Activated CD4-positive, alpha-beta T cell treated with anti-CD3 and anti-CD28 coated beads, Interleukin-2, Interleukin-6, amounts not matched to agents 100 ng/mL and 50 ng/mL, durations not matched to agents 16 hours and 8 hours (primary cell): Measurements from ENCODE around the gene DIO3.
"Not testable (repeated sequence)": the region's sequence is repeated elsewhere in the genome, so short reads cannot be mapped to it uniquely, and the experiment has no call there.

Source experiments
- DNase-seq: peaks from one replicate; pipeline ENCODE4 v3.0.0-alpha.2; 2020

Gene DIO3

DNA sequence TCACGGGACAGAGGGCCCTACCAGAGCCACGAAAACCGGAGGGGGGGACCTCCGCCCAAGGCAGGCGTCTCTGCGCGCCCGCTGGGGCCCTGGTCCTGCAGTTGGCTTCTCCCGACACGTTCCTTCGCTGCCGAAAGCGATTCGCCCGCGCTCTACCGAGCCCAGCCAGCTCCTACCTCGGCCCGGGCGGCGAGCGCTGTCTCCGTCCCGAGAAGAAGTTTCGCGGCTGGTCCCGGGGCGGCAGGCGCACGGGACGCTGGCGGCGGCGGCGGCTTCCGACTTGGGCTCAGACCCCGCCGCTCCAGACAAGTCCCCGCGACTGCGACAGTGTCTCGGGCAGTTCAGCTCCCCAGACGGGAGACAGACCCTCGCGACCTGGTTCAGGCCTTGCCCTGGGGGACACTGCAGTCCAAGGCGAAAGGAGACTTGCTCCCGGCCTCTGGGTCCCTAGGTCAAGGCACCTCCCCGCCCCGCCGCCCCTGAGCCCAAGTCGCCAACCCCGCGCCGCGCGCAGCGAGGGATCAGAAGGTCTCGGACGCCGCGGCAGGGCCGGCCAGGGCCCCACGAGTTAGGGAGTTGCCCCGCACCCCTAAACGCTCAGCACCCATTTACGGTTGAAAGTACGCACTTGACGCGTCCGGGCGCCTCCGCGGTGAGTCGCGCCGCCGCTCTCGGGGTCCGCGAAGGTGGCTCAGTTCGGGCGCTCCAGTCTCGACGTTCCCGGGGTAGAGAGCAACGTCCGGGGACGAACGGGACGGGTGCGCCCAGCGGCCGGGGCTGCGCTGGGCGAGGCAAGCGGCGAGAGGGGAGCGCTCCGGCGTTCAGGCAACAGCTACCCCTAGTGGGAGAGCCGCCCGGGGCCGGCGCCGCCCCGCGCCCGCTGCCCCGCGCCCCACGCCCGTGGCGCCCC lies 1.4 kb upstream of the DIO3 start:
- DNase-seq: no peak

DNA sequence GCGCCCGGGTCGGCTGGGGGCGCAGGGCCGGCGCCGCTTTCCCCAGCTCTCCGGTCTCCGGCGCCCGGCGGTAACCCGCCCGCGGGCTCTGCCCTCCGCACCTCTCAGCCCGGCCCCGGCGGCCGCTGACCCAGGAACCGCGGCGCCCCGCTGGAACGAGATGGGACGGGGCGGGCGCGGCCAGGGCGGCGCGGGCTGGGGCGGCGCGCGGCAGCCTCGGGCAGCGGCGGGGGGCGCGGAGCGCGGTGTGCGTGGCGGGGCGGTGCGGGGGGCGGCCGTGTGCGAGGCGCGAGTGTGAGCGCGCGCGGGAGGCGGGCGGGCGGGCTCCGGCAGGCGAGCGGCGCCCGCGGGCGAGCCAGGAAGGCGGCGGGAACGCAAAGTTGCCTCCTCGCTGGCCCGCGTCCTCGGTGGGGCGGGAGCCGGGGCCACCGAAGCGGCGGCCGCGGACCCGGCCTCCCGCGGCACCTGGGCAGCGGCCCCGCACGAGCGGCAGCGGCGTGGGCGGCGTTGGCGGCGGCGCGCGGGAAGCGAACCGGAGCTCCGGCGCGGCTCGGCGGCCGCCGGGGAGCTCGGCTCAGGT lies 671 bp upstream of the DIO3 start:
- no peak for DNase-seq

DNA sequence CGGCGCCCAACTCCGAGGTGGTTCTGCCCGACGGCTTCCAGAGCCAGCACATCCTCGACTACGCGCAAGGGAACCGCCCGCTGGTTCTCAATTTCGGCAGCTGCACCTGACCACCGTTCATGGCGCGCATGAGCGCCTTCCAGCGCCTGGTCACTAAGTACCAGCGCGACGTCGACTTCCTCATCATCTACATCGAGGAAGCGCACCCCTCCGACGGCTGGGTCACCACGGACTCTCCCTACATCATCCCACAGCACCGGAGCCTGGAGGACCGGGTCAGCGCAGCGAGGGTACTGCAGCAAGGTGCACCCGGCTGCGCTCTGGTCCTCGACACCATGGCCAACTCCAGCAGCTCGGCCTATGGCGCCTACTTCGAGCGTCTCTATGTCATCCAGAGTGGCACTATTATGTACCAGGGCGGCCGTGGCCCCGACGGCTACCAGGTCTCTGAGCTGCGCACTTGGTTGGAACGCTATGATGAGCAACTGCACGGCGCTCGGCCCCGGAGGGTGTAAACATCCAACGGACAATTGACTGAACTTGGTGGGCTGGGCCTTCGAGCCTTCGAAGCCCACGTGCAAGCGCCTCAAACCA lies 699 bp downstream of the DIO3 start:
- no peak for DNase-seq

DNA sequence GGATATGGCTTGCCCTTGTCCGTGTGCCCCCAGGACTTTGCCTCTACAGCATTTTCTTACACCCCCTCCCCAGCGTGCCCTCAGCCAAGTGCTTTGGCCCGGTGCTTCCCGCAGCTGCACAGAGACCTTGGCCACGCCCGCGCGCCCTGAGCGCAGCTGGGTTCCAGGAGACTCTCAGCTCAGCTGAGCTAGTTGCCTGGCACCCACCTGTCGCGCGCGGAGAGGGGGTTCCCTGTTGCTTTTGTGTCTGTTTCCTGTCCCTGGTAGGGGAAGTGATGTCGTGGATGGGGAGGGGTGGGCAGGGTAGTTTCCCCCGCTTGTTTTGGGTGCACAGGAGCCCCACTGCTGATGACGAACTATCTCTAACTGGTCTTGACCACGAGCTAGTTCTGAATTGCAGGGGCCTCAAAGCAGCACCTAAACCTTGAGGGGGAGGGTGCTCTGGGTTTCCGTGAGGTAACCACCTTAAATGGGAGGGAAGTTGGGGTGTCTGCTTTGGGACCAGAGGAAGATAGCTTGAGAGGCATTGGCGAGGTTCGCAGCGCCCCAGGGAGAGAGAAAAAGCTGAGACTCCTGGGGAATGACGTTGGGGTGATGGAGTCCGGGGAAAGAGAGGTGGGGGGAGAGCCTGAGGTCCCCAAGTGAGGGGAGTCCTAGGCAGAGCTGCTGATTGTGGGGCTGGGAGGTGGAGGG lies 1.5 kb downstream of the DIO3 start:
- no peak for DNase-seq

DNA sequence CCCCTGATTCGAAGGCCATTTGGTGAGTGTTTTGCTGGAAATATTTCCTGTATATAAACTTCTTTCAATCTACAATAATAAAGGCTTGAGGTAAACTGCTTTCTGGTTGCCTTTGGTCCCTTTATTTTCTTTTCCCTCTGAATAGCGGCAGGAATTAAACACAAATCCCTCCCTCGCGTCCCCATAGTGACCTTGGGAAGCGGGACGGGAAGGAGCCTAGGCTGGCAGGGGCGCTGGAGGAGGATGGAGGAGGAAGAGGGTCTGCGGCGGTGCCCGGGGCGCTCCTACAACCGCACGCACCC lies 2.0 kb downstream of the DIO3 start:
- no peak for DNase-seq

DNA sequence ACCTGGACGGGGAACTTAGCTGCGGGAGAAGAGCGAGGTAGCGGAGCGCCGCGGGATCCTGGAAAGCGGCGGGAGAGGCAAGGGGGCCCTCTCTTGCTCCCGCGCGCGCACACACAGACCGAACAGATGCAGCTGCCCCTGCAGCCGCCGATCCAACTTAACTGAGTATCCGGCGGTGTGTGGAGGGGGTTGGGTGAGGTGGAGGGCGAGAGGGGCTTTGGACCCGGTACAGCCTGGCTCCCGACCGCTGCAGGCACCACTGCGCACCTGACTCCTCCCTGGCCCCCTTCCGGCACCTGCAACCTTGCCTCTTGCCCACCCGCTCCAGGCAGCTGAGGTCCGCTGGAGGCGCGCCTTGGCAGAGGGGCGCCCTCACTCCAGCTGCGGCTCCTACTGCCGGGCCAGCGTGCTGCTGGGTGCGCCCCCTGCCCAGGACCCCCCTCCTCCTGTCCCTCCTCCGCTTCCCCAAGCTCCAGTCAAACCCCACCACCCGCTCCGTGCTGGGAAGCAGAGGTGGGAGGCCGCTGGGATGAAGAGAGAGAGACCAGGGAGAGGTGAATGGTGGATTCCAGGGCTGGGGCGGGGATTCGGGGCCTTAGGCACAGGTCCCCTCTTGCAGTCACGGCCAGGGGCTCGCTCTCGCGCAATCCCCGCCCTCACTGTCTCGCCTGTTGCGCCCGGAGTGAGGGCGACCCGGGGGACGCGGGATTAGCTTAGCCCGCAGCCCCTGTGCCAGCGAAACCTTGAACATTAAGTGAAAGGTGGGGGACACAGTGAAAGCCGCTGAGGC lies 2.6 kb downstream of the DIO3 start:
- DNase-seq: no peak

DNA sequence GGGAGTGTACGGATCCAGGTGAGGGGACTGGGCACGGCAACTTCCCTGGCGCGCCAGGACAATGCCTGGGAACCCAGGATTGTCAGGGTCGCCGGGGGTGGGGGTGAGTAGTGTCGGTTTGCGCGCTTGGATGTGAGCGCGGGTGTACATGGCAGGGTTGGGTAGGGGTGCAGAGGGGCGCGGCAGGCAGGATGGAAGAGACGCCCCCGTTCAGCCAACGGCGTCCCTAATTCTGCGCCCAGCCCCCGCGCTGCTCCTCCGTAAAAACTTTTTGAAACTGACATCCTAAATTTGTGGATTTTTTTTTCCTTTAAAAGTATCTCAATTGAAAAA lies 3.1 kb downstream of the DIO3 start:
- DNase-seq: no peak

DNA sequence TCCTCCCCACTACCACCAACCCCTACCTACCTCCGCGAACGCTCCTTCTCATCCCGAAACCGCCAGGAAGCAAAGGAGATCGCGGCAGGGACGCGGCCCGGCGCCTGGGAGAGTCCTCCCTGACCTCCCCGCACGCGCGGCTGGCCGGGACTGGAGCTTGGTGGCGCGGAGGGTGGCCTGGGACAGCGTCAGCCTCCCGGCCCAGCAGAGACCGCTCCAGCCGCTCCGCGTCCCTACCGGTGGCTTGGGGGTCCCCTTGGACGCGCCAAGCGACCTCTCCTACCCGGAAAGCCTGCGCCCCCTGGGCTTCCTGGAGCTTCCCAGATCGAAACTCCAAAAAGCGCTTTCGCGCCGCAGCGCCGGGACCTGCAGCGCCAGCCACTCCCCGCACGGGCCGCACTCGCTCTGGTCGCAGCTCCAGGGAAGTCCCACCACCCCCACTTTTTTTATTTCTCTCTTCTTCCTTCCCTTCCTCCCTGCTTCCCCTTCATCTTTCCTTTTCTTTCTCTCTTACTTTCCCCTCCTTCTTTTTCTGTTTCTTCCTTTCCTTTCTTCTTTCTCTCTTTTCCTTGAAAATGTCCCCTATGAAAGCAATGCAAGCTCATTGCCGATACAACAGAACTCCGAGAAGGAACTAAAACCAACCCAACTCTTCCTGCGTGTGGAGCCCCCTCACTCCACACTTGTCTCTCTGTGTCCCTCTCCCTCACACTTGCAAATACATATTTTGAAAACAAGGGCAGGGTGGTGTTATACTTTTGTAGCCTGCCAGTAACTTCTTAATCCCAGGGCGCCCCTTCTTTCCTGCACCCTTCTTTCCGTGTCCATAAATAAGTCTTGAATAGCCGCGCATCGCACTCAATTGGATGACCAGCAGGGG lies 3.8 kb downstream of the DIO3 start:
- no peak for DNase-seq

DNA sequence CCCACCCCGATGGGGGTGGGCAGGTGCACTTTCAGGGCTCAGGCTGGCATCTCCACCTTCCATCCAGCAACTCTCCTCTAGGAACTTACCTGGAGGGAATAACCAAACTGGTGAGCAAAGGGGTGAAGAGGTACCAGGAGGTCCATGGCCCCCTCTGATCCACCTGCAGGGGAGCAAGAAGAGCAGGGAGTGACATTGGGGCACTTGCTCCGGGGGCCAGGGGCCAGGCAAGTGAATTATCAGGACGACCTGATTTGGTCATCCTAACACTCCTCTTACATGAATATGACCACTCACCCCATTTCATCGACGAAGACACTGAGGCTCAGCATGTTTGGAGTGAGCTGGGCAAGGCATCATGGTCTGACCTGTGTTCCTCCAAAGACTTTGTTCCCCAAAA lies 6.0 kb downstream of the DIO3 start:
- DNase-seq: no peak

DNA sequence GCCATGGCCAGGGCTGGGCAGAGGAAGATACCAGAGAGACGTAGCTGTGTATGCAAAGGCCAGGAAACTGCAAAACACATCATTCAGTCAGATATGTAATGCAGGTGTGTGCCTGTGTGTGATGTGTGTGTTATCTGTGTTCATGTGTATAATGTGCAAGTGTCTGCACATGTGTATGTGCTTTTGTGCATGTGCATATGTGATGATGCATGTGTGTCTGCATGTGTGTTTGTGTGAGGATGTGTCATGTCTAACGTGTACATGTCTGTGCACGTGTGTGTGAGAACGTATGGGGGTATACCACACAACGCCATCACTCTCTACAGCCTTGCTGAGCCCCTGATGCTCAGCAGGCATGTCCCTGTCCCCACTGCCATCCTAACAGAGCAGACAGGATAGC lies 9.7 kb downstream of the DIO3 start:
- DNase-seq: no peak

DNA sequence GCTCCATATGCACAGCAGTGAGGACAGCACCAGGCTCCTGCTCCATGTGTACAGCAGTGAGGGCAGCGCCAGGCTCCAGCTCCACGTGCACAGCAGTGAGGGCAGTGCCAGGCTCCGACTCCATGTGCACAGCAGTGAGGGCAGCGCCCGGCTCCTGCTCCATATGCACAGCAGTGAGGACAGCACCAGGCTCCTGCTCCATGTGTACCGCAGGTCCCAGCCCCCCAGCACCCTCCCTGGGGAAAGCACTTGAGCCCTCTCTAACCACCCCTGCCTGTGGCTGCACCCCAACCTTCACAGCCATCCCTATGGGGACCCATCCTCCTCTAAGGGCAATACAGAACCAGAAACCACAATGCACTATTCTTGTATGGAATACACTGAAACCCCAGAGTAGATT lies 11.2 kb downstream of the DIO3 start:
- DNase-seq: not testable (repeated sequence)

DNA sequence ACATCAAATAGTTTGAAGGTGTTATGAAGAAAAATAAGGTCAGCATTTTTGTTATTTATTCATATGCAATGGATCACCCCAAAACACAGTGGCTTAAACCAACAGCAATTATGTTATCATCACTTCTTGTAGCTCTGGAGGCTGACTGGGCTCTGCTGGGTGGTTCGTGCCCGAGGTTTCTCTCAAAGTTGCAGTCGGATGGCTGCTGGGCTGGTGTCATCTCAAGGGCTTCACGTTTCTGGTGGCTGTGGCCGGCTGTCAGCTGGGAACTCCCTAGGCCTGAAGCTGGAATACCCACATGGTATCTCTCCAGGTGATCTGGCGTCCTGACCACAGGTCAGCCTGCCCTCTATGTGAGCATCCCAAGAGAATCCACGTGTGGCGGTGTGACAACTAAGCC lies 12.0 kb downstream of the DIO3 start:
- DNase-seq: no peak

DNA sequence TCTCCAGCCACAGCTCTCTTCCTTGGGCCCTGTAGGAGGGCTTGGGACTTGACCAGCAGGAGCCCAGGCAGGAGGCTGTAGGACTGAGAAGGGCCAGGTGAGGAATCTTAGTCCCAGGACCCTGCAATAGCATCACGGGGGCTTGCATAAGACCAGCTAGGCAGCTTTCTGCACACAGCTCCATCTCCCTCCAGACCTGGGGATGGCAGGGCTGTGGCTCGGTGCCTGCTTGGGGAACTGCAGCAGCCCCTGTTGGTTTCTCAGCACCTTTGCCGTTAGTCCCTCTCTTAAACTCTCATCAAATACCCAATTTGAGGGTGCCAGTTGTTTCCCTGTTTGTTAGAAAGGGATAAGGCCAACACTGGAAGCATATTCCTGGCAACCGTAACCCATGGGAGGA lies 14.3 kb downstream of the DIO3 start:
- DNase-seq: no peak

DNA sequence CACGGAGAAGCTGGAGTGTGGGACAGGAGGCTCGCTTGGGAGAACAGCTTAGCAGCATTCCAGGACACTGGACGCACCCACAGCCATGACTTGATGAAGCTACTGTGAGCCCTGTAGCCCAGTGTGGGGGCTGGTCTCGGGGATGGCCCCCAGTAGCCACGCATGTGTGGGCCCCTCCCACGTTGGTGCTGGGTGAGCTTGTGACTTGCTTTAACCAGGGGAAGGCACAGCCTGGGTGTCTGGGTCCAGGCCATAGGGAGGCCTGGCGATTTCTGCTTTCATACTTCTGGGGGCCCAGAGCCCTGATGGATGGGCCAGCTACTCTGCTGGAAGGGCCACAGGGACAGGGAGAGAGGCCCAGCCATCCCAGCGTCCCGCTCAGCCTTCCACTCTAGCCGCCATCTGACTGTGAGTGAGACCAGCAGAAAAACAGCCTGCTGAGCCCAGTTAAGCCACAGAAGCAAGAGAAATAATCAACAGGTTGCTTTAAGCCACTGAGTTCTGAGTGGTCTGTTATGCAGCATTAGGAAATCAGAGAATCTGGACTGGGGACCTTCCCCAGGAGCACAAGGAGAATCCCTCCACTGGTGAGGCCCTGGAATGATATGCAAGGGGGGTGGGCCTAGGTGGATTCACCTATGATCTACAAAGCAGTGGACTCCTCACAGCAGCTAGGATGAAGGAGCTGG lies 16.1 kb downstream of the DIO3 start:
- DNase-seq: no peak

DNA sequence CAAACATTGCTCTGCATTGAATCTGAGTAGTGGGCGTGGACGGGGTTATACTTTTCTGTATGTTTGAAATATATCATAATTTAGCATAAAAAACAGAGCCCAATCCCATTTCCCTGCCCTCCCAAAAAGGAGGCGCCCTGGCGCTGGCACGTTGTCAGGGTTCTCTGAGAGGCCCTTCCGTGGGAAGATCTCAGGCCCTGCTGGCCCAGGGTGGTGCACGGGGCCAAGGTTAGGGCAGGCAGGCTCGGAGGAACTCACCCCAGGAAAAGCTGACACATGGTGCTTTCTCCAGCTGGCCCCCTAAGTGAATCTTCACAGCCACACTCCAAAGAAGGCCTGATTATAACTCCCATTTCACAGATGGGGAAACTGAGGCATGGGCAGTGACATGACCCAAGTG lies 17.2 kb downstream of the DIO3 start:
- DNase-seq: no peak

DNA sequence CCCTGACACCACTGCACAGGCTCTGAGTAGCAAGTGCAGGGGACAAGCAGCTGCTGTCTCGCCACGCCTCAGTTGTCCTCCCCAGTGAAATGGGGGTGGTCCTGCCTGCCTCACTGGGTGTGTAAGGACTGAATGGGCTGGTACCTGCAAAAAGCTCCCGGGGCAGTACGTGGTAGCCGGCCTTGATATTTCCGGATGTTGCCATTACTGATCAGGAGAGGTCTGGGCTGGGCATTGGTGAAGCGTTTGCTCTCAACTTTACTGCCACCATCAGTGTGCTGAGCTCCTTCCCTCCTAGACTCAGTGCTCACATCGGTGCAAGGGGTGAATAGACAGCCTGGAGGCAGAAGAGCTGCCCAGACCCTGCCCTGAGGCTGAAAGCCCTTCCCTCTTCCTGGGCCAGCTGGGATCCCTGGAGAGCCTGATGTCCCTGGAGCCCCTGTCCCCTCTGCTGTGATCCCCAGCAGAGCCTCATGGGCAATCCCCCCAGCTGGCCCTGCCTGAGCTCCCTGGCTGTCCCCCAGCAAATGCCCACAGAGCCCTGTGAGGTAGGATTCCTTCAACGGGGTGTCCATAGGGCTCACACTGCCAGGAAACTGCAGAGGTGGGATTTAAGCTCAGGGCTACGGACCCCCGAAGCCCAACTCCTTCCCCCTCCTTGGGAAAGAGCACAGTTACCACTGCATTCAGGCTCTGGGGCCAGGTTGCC lies 18.2 kb downstream of the DIO3 start:
- DNase-seq: no peak

DNA sequence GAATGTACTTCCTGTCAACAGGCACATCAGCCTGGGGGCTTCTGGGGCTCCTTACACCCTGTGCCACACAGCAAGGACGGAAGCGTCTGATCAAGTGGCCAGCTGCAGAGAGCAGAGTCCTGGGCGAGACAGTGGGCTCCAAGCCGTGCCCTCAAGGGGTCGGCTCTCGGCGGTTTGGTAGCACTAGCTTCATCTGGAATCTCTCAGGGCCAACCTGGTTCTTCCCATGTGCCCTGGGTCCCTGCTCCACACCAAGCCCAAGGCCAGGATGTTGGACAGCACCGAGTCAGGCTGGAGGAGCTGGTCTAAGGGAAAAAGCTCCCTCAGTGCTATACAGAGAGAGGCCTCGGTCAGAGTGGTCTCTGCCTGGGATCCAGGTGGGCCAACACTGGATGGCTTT lies 20.5 kb downstream of the DIO3 start:
- no peak for DNase-seq

DNA sequence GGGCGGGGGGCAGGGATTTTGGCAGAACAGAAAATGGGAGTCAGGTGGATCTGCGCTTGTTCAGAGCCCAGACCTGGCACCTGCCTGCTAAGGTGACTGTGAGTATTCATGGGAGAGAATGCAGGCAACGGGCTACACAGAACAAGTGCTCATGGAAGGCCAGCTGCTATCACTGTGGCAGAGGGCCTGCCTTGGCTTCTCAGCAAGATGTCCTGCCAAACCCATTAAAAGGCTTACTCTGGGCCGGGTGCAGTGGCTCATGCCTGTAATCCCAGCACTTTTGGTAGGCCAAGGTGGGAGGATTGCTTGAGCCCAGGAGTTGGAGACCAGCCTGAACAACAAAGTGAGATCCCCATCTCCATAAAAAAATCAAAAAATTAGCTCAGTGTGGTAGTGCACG lies 21.0 kb downstream of the DIO3 start:
- no peak for DNase-seq

DNA sequence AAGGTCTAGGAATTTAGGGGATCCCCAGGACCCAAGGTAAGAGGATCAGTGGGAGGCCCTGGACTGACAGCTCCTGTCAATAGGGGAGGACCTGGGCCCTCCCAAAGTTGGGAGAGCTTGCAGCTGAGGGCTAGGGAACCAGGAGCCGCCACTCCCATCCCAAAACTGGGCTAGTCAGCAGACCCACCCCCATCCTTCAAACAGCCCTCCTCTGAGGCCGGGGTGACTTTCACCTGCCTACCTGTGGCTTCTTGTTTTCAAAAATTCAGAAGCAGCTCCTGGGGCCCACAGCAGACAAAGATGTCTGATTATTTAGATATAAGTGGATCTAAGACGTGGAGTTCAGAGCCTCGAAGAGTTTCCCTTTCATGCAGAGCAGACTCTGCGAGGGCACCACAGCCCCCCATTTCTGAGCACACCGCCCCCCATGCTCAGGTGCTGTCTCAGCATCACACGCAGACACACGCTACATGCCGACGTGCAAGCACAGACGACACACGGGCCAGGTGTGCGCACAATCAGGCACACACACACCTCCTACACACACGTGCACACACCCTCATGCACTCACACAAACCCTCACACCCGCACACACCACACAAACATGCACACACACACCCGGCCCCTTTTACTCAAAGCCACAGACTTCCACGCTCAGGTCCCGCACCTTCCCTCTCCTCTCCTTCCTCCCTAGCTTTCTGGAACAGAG lies 21.9 kb downstream of the DIO3 start:
- no peak for DNase-seq

DNA sequence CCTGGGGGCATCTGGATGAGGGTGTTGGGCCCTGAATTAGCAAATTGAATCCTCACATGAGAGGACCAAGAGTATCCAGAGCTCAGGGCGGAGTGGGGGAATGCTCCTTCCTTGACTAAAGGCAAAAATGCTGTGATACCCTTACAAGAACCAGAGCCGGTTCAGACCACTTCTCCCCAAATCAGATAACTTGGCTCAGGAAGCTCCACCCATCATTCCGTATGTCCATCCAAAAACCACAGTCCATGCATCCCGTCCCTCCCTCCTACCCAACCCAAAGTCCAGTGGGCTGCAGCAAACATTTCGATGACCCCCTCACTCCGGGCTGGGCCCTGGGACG lies 22.4 kb downstream of the DIO3 start:
- DNase-seq: no peak
